T-helper 2 cell treated with Interferon-gamma antibody and Interleukin-4, amounts not matched to agents 5 μg/mL and 100 μg/mL, for 36 hours (primary cell): Measurements from ENCODE around the gene MLXIP.
A peak's percentile ranks its signal among the peaks of the same experiment; 100 is the strongest.

ENCODE experiments used
- DNase-seq: peaks from one replicate; pipeline ENCODE4 v3.0.0; 2021; ENCODE audit warnings: low spot score
- H3K27ac Mint-ChIP-seq: one replicate; pipeline ENCODE4 v1.8.0; 2021; ENCODE audit warnings: mild to moderate bottlenecking, mixed read lengths
- H3K27me3 Mint-ChIP-seq: one replicate; pipeline ENCODE4 v1.8.0; 2021; ENCODE audit warnings: low read depth, mixed read lengths
- H3K36me3 Mint-ChIP-seq: one replicate; pipeline ENCODE4 v1.8.0; 2021; ENCODE audit warnings: low read depth, mixed read lengths
- H3K4me1 Mint-ChIP-seq: one replicate; pipeline ENCODE4 v1.8.0; 2021; ENCODE audit warnings: low read depth, mixed read lengths
- H3K4me3 Mint-ChIP-seq: one replicate; pipeline ENCODE4 v1.8.0; 2022; ENCODE audit warnings: mild to moderate bottlenecking, moderate library complexity, mixed read lengths
- H3K9me3 Mint-ChIP-seq: one replicate; pipeline ENCODE4 v1.8.0; 2021; ENCODE audit warnings: mixed read lengths

The MLXIP gene

GRCh38 chr12:122079532-122080081 is 1.1 kb downstream of the MLXIP start:
- Mint-ChIP-seq H3K27ac (peak overlapping the region; percentile 82), H3K4me1 (peaks cover 49% of the 10 kb centered on the region), H3K27me3 (peaks cover 2% of the 10 kb centered on the region), H3K9me3 (no peaks in the 10 kb centered on the region), H3K36me3 (peaks cover 19% of the 10 kb centered on the region), H3K4me3 (peak overlapping the region; percentile 94)
- DNase-seq: no peak

DNA sequence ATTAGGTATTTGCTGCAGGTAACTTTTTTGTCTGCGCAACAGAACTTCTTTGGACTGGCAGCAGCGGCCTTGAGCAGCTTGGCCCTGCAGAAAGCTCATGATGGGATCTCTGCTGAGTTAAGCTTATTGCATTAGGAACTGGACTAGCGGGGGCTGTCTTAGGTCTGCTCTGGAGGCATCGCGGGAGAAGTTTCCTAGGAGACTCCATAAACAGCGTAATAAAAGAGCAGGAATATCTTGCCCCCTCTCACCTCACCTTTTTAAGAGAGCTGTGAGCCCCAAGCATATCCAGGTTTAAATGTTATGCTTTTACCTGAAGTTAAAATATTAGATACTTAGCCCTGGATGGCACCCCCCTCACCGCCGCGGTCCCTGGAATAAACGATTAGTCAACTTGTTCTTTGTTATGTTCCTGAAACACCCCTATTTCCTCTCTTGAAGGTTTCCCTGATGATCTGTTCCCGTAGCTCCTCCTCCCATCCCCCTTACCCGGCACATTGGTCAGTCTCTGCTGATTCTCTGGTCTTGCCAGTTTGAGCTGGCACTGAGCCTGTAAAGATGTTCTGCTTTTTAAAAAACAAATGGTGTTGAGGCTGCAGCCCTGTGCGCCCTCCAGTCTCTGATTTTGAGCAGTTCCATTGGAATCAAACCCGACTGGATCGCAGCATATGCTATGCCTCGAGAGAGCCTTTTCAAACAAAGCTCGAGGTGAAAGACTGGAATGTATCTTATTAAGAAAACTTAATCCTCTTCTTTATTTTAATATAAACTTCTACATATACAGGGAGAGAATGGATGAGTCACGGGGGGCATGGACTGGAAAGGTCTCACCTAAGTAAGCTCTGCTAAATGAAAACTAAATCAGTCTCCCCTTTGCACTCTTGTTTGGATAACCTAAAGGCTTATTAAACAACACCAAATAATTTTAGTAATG is 1.9 kb downstream of the MLXIP start:
- Mint-ChIP-seq H3K9me3 (no peaks in the 10 kb centered on the region), H3K4me1 (peaks cover 49% of the 10 kb centered on the region), H3K27ac (peak overlapping the region; percentile 82), H3K27me3 (peaks cover 2% of the 10 kb centered on the region), H3K36me3 (peaks cover 23% of the 10 kb centered on the region), H3K4me3 (peak overlapping the region; percentile 94)
- peak; percentile 23 for DNase-seq

- Mint-ChIP-seq H3K9me3 (no peaks in the 10 kb centered on the region), H3K4me1 (peaks cover 51% of the 10 kb centered on the region), H3K27me3 (peaks cover under 1% of the 10 kb centered on the region), H3K4me3 (peak overlapping the region; percentile 94), H3K27ac (peak overlapping the region; percentile 82), H3K36me3 (peaks cover 30% of the 10 kb centered on the region)
- peak; percentile 41 for DNase-seq
Observed at GRCh38 chr12:122081083-122081696, 2.6 kb downstream of the MLXIP start.

DNA sequence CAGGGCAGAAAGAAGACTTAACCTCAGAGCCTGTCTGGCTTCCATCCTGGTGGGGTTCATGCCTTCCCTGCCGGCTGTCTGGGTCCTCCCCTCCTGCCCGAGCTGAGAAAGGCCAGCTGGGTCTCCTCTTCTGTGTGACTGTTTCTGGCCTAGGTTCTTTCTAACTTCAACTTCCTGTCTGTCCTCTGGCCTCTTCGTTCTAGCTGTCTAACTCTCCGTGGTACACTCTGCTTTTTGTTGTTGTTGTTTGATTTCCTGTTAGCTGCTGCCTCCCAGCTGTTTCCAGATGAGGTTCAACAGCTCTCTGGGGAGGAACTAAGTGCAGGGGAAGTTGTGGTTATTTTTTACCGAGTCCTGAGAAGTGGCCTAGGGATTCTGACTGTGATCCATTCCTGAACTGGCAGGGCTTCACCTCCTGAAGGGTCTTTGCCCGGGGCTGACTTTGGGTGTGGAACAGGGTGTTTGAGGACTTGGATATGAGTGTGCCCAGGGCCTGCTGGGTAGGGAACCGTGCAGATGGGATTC is 3.2 kb downstream of the MLXIP start:
- DNase-seq: peak; percentile 32
- H3K4me3 Mint-ChIP-seq: peak overlapping the region; percentile 94
- H3K36me3 Mint-ChIP-seq: peaks cover 33% of the 10 kb centered on the region
- H3K27ac Mint-ChIP-seq: peak overlapping the region; percentile 82
- H3K4me1 Mint-ChIP-seq: peaks cover 51% of the 10 kb centered on the region
- no peaks in the 10 kb centered on the region for H3K27me3 Mint-ChIP-seq
- H3K9me3 Mint-ChIP-seq: no peaks in the 10 kb centered on the region

DNA sequence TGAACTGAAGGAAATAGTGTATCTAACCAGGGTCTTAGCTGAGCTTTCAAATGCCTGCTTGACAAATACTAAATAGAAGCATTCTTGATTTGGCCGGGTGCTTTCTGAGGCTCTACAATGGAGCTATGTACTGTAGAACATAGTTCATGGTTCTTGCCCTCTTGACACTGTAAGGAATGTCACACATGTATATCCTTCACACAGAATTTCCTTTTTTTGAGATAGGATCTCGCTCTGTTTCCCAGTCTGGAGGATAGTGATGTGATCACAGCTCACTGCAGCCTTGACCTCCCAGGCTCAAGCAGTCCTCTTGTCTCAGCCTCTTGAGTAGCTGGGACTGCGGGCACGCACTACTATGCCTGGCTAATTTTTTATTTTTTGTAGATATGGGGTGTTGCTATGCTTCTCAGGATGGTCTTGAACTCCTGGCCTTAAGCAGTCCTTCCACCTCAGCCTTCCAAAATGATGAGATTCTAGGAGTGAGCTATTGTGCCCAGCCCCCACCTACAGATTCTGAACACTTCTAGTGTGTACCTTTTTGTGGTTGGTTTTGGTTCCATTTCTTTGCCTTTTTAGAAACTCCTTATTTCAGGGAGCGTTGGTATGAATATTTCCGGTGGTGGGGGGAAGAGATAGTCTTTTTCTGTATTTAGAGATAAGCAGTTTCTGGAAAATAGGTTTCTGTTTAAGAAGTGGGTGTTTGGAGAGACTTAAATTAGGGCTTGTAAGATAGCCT is 4.2 kb downstream of the MLXIP start:
- peaks cover 57% of the 10 kb centered on the region for H3K4me1 Mint-ChIP-seq

GRCh38 chr12:122084857-122085405 is 6.4 kb downstream of the MLXIP start:
- Mint-ChIP-seq H3K27me3 (no peaks in the 10 kb centered on the region), H3K27ac (no peak overlapping the region), H3K9me3 (no peaks in the 10 kb centered on the region), H3K36me3 (peaks cover 50% of the 10 kb centered on the region), H3K4me3 (no peak overlapping the region), H3K4me1 (peaks cover 60% of the 10 kb centered on the region)
- no peak for DNase-seq

More for the DNA sequence above, 4.2 kb downstream of the MLXIP start:
- Mint-ChIP-seq H3K4me3 (peak overlapping the region; percentile 94), H3K27me3 (no peaks in the 10 kb centered on the region), H3K36me3 (peaks cover 42% of the 10 kb centered on the region), H3K27ac (peak overlapping the region; percentile 79), H3K9me3 (no peaks in the 10 kb centered on the region)
- peak; percentile 33 for DNase-seq

- Mint-ChIP-seq H3K4me3 (no peak overlapping the region), H3K9me3 (no peaks in the 10 kb centered on the region), H3K4me1 (peaks cover 55% of the 10 kb centered on the region), H3K27me3 (no peaks in the 10 kb centered on the region), H3K36me3 (peaks cover 48% of the 10 kb centered on the region), H3K27ac (no peak overlapping the region)
- DNase-seq: no peak
Observed at GRCh38 chr12:122085591-122085990, 7.0 kb downstream of the MLXIP start.

DNA sequence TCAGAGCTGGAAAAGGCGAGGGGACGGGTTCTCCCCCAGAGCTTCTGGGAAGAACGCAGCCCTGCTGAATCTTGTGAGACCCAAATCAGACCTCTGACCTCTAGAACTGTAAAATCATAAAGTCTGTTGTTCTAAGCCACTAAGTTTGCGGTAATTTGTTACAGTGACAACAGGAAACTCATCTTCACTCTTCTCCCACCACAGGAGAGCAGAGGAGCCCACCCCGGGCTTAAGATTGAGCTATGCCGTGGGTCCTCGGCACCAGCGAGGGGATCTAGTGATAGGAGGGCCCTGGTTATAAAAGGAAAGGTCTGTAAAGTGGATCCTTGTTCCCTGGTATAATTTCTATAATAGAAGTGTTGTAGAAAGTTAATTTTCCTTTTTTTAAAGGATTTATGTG is 7.6 kb downstream of the MLXIP start:
- Mint-ChIP-seq H3K9me3 (no peaks in the 10 kb centered on the region), H3K36me3 (peaks cover 49% of the 10 kb centered on the region), H3K4me1 (peaks cover 54% of the 10 kb centered on the region), H3K4me3 (no peak overlapping the region), H3K27me3 (no peaks in the 10 kb centered on the region), H3K27ac (peak overlapping the region; percentile 46)
- DNase-seq: no peak

- Mint-ChIP-seq H3K27ac (peak overlapping the region; percentile 8), H3K4me3 (no peak overlapping the region), H3K36me3 (peaks cover 52% of the 10 kb centered on the region), H3K27me3 (no peaks in the 10 kb centered on the region), H3K9me3 (no peaks in the 10 kb centered on the region), H3K4me1 (peaks cover 53% of the 10 kb centered on the region)
- no peak for DNase-seq
Observed at GRCh38 chr12:122086641-122087285, 8.2 kb downstream of the MLXIP start.

GRCh38 chr12:122087431-122088178 is 9.0 kb downstream of the MLXIP start:
- Mint-ChIP-seq H3K36me3 (peaks cover 52% of the 10 kb centered on the region), H3K27me3 (no peaks in the 10 kb centered on the region), H3K4me1 (peaks cover 47% of the 10 kb centered on the region), H3K4me3 (no peak overlapping the region), H3K27ac (peak overlapping the region; percentile 2), H3K9me3 (no peaks in the 10 kb centered on the region)
- no peak for DNase-seq

DNA sequence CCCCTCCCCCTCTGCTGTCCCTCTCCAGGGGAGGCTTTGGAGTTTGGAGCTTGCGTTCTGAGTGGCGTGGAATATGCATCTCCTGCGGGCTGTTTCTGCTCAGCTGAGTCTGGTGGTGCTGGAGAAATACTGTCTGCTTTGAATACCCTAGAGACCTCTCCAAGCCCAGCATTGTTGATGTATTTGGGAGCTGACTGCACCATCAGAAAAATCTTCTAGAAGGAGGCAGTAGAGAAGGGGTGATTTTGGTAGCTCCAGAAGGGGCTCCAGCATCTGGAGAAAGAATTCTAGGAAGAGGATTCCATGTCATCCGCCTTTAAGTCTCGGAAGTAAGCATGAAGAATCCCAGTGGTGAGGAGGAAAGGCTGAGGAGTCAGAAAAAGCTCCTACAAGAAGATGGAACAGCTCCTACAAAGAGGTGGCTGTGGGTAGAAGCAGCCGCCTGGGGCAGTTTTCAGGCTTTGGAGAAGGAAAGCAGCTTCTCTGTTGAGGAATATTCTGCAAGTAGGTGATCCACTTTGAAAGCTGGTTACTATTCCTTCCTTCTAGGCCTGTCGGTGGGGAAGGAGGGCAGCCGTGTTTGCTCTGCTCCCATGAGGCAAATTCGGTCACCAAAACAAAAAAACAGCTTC is 9.7 kb downstream of the MLXIP start:
- no peak for DNase-seq
- peaks cover 49% of the 10 kb centered on the region for H3K36me3 Mint-ChIP-seq
- H3K4me3 Mint-ChIP-seq: no peak overlapping the region
- H3K4me1 Mint-ChIP-seq: peaks cover 40% of the 10 kb centered on the region
- no peaks in the 10 kb centered on the region for H3K9me3 Mint-ChIP-seq
- H3K27me3 Mint-ChIP-seq: no peaks in the 10 kb centered on the region
- H3K27ac Mint-ChIP-seq: peak overlapping the region; percentile 56

DNA sequence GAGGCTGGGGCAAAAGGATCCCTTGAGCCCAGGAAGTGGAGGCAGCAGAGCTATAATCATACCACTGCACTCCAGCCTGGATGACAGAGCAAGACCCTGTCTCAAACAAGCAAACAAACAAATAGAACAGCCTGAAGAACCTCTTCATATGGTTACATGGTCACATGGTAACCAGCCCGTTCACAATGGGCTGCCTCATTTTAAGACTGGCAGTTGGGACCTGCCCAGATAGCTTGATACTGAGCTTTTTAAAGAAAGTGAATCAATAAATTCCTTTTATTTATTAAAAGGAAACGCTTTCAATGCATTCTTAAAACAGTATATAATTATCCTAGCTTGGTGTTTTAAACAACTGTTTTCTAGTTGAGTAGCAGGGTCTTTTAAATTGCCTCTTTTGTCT is 10.5 kb downstream of the MLXIP start:
- H3K4me1 Mint-ChIP-seq: peaks cover 33% of the 10 kb centered on the region
- no peaks in the 10 kb centered on the region for H3K27me3 Mint-ChIP-seq
- no peak for DNase-seq
- no peaks in the 10 kb centered on the region for H3K9me3 Mint-ChIP-seq
- H3K4me3 Mint-ChIP-seq: no peak overlapping the region
- H3K27ac Mint-ChIP-seq: no peak overlapping the region
- H3K36me3 Mint-ChIP-seq: peaks cover 42% of the 10 kb centered on the region
